GDM1 (cell line): Measurements from ENCODE around the gene EP400.

Source experiments
- DNase-seq: peaks from one replicate; lab custom pipeline; 2025; lab: John Stamatoyannopoulos, UW

The EP400 gene, protein sequence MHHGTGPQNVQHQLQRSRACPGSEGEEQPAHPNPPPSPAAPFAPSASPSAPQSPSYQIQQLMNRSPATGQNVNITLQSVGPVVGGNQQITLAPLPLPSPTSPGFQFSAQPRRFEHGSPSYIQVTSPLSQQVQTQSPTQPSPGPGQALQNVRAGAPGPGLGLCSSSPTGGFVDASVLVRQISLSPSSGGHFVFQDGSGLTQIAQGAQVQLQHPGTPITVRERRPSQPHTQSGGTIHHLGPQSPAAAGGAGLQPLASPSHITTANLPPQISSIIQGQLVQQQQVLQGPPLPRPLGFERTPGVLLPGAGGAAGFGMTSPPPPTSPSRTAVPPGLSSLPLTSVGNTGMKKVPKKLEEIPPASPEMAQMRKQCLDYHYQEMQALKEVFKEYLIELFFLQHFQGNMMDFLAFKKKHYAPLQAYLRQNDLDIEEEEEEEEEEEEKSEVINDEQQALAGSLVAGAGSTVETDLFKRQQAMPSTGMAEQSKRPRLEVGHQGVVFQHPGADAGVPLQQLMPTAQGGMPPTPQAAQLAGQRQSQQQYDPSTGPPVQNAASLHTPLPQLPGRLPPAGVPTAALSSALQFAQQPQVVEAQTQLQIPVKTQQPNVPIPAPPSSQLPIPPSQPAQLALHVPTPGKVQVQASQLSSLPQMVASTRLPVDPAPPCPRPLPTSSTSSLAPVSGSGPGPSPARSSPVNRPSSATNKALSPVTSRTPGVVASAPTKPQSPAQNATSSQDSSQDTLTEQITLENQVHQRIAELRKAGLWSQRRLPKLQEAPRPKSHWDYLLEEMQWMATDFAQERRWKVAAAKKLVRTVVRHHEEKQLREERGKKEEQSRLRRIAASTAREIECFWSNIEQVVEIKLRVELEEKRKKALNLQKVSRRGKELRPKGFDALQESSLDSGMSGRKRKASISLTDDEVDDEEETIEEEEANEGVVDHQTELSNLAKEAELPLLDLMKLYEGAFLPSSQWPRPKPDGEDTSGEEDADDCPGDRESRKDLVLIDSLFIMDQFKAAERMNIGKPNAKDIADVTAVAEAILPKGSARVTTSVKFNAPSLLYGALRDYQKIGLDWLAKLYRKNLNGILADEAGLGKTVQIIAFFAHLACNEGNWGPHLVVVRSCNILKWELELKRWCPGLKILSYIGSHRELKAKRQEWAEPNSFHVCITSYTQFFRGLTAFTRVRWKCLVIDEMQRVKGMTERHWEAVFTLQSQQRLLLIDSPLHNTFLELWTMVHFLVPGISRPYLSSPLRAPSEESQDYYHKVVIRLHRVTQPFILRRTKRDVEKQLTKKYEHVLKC (N-terminal part only)

DNA sequence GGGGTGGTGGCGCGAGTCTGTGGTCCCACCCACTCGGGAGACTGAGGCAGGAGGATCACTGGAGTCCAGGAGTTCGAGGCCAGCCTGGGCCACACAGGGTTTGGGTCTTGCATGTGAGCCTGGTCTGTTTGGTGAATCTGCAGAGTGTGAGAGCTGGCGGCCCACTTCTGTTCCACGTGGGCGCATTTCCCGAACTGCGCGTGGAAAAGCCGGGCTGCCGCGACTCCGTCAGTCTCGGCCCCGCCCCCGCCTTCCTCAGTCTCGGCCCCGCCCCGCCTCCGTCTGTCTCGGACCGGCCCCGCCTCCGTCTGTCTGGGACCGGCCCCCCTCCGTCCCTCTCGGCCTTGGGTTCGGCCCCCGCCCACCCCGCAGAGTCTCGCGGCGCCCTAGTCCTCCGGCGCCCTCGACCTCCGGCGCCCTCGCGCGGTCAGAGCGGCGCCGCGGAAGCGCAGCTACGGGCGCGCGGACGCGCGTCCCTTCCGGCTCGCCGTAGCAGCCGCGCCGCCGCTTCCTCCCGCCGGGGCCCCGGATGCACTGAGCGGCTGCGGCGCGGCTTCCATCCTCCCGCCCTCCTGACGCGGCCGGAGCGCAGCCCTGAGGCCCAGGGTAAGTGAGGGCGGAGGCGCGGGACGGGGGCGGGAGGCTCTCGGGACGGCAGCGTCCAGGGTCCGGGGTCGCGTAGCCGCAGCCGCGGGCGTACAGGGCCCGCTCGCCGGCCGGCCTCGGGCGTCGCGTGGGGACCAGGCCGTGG, at the start of gene EP400:
Gene EP400, plus strand, starts transcription at position 512 of the 751 bp plus-strand sequence. CDS start 10,678 bp downstream, outside the sequence.
- peak; percentile 95 for DNase-seq

DNA sequence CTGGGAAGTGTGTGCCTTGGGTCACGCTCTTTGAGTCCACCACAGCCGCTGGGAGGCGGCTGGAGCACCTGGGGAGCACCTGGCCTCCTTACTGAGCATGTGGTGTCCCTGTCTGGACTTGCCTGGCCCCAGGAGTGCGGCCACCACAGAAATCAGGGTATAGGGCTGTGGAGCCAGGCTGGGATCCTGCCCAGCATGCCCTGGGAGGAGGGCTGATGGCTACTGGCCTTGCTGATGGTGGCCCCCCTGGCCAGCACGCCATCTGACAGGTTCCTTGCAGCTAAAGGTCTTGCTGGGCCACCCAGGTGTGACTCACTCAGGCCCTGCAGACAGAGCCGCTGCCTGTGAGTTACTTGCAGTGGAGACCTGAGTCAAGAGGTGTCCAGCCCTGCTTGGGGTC, 49.3 kb upstream of the EP400 start:
- DNase-seq, result no peak

DNA sequence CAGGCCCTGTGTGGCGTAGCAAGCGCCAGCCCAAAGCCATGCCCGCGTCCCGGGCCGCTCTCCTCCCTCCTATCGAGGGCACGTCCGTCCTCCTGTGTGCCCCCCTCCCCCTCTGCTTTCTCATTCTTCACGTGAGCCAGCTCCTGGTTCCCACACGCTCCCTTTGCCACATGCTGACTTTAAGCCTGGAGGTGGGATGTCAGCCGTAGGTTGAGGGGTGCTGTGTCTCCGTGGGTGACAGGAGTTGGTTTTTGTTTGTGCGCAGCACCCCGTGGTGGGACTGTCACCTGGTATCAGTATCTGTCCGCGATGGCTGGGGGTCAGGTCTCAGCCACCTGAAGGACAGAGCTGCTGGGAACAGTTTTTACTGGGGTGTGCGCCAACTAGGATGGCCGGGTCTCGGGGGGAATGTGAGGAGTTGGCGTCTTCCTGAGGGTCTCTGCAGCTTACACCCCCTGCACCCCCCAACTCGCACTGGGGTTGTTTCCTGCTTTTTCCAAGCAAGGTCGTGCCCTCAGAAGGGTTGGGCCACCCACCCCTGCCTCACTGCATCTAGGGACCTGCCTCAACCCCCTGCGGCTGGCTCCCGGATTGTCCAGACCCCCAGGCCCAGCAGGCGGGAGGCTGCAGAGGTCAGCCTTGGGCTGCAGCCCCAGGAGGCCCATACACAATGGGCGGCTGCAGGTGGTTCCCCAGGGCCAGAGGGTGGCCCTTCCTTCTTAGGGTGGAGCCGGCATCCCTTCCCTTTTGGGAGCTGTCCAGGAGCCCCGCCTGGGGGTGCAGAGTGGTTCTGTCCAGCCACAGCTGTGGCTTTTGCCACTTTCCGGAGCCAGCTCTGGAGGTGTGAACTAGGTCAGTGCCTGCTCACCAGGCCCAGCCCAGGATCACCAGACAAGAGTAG, 48.1 kb upstream of the EP400 start:
- no peak for DNase-seq

DNA sequence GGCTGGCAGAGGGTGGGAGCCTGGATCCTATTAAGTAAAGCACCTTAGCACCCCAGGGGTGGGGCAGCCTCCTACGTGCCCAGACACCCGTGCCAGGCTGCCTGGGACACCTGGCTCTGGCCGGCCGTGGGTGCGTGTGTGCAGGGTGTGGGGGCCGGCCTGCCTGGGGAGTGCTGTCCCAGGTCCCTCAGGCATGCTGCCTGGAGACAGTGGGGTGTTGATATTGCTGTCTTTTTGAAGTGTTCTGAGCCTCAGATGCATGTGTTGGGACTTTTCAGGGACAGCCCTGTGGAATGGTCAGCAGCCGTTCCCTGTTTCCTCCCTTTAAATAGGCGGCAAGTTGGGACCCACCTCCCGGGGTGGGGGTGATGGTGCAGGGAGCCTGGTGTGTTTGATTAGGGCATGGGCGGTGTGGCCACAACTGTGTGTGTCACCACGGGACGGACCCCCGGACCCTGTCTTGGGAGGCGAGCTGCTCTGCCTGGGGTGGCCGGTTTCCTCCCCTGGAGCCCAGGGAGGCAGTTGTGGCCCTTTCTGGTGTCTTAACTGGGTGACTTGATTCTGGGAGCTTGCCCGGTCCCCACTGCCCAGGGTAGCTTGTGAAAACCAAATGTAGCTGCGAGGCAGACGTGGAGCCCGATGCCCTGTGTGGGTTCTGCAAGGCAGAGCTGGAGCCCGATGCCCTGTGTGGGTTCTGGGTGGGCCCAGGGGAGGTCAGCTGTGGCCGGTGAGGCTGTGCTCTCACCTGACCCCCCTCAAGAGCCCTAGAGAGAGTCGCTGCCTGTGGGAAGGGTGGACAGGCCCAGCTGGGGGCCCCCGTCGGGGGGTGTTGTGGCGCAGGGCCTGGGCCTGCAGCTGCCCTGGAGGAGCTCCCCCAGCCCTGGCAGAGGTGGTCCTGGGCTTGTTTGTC, 47.2 kb upstream of the EP400 start:
- no peak for DNase-seq

DNA sequence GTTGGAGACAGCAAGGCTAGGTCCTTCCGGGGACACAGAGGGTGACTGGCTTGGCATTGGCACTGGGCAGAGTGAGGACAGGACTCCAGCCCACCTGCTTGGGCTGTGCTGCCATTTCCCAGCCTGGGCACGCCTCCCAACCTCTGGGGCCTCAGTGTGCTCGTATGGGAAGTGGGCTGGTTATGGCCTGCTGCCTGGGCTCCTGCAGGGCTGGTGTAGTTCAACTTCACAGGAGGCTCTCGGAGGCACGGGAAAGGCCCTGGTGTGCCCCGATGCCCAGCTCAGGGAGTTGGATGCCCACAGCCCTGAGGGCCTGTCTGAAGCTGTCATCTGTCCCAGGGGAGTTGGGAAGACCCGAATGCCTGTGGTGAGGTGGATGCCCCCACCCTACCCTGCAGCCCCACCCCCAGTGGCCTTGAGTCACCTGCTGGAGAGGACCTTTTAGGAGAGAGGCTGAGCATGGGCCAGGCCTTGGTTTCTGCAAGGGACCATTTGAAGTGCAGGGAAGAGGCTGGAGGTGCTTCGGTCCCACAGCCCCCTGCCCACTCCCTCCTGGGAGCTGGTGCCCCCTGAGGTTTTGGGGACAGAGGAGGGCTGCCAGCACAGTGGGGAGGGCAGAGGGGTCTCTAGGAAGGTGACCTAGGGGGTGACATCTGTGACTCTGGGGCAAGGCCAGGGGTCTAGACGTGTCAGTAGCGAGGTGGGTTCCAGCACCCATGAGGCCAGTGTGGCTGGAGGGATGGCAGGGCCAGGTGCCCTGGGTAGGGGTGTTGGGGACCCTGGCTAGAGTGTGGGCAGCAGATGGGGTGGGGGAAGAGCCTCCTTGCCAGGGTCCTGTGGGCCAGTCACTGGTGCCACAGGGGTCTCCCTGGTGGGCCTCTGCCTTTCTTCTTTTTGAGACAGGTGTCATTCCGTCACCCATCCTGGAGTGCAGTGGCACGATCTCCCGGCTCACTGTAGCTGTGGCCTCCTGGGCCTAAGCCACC, 46.2 kb upstream of the EP400 start:
- DNase-seq, result no peak

DNA sequence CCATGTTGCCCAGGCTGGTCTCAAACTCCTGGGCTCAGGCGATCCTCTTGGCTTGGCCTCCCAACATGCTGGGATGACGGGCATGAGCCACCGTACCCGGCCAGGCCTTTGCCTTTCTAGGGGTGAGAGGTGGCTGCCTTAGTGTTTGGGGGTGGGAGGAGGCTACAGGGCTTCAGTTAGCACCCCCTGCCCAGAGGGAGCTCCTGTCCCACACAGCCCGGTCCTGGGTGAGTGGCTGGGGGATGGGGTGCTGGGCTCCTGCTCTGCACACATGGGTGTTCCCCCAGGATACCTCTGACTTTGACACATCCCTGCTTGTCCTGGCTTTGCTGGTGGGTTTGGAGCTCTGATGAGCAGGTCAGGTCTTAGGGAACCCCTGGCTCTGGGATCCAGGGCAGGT, 45.4 kb upstream of the EP400 start:
- DNase-seq, result no peak

DNA sequence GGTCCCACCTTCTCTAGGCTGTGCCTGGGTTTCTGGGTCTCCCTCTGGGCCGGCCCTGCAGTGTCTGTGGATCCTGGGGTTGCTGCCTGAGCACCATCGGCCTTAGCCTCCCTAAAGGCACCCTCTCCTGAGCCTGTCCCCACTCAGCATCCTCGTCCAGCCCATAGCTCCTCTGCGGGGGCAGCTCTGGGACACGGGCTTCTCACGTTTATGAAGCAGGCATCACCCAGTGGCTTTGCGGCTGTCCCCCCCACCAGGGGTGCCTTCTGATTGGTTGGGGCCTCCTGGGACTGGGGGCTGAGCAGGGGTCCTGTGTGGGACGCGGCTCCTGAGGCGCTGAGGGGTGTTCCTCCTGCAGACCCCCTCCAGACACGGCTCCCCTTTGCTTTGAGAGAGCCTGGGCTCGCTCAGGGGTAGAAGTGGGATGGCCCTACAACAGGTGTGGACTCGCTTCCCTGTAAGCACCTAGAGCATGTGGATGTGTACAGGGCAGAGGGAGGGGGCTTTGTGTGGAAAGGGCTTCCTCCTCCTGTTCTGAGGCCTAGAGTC, 44.6 kb upstream of the EP400 start:
- no peak for DNase-seq

DNA sequence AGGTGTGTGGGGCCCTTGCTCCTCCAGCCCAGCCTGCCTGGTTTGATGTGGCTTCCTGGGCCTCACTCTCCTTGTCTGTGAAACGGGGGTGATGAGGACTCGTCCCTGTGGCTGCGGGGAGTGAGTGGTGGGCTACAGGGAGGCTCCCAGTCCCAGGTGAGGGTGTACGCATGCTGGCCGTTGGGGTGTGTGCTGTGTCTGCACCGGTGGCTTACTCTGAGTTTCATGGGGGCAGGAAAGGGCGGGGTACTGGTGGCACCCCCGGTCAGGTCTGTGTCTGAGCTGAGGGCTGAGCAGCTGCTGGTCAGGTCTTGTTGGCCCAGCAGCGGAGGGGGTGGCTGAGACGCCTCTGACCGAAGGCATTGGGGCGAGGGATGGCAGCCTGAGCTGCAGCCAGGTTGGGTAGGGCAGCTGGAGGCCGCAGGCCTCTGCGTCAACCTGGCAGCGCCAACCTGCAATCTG, 44.1 kb upstream of the EP400 start:
- no peak for DNase-seq

DNA sequence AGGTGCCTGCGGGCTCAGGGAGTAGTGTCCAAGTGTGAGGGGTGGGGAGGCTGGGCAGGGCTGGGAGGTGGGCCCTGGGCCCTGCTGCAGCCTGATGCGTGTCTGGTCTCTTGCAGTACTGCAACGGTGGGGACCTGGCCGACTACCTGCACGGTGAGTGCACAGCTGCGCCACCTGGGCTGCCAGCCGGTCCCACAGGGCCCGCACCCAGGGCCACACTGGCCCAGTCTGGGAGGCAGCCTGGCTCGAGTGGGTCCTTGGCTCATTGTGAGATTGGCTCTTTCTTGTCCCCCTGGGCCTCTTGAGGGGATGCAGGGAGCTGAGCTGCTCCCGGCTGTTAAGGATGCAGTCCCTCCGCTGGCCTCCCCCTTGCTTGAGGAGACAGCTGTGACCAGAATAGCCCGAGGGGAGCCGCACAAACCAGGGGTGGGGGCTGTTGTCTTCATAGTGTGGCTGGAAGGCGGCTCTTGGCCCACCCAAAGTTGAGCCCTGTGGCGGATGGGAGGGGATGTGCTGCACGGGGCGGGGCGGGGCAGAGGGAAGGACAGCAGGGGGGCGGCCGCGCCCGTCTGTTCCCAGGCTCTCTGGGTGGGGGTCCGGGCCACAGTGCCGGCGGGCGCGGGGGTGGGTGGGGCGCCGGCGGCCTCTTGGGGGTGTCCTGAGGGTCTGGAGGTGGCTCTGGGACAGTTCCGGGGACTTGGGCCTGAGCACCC, 42.2 kb upstream of the EP400 start:
- no peak for DNase-seq

DNA sequence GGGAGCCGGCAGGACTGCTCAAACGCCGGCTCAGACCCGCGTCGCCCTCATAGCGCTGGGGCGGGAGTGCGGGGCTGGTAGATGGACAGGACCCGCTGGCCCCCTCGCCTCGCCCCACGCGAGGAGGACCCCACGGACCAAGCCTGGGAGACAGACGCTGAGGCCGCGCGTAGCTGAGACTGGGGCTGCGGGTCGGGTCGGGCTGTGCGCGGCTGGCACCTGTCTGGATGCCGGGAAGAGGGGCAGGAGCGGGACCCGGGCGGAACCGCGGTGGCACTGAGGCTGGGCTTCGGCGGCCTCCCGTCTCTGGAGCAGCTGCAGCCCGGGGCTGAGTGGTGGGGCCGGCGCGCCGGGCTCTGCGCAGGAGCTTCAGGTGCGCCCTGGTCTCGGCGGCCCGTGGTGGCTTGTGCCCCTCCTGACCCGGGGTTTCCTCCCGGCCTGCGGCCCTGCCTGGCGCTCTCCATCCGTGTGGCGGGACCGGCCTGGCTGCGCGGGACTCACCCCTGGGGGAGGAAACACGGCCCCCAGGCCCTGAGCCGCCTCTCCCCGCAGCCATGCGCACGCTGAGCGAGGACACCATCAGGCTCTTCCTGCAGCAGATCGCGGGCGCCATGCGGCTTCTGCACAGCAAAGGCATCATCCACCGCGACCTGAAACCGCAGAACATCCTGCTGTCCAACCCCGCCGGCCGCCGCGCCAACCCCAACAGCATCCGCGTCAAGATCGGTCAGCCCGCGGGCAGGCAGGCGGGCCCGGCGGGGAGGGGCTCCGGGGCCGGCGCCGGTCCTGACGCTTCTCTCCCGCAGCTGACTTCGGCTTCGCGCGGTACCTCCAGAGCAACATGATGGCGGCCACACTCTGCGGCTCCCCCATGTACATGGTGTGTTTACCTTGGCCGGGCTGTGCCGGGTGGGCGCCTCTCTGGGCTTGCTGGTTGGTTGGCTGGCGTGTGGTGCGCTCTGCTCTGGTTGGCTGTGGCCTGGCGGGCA, 41.4 kb upstream of the EP400 start:
- no peak for DNase-seq

DNA sequence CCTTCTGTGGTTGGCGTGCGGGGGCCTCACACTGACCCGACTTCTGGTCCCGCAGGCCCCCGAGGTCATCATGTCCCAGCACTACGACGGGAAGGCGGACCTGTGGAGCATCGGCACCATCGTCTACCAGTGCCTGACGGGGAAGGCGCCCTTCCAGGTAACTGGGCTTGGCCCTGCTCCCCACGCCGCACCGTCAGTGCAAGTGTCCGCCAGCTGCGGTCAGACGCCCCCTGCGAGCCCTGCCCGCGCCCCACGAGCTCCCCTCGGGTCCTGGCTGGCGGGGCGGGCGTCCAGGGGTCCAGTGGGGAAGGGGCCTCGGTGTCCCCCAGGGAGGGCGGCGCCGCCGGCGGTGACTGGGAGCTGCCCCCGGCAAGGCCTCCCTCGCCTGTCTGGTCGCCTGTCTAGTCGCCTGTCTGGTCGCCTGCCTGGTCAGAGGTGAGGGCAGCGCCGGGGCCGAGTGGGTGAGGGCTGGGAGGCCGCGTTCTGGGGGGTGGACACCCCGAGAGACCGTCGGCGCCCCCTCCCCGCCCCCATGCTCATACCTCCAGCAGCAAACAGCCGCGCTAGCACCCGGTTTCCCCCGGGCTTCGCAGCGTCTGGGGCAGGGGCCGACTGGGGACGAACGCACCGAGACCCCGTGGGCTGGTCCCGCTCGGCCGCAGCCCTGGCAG, 40.5 kb upstream of the EP400 start:
- no peak for DNase-seq

DNA sequence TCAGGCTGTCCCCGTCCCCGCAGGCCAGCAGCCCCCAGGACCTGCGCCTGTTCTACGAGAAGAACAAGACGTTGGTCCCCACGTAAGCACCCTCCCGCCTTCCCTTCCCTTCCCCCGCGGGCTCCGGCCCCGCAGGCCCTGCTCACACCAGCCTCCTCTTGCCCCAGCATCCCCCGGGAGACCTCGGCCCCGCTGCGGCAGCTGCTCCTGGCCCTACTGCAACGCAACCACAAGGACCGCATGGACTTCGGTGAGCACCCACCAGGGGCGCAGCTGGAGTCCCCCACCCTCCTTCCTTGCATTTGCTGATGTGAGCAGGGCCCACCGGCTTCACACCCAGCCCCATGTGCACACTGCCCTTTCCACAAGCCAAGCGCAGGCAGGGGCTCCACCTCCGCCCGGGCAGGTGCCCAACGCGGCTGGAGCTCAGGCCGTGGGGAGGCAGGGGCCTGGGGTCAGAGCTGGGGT, 40.0 kb upstream of the EP400 start:
- no peak for DNase-seq

DNA sequence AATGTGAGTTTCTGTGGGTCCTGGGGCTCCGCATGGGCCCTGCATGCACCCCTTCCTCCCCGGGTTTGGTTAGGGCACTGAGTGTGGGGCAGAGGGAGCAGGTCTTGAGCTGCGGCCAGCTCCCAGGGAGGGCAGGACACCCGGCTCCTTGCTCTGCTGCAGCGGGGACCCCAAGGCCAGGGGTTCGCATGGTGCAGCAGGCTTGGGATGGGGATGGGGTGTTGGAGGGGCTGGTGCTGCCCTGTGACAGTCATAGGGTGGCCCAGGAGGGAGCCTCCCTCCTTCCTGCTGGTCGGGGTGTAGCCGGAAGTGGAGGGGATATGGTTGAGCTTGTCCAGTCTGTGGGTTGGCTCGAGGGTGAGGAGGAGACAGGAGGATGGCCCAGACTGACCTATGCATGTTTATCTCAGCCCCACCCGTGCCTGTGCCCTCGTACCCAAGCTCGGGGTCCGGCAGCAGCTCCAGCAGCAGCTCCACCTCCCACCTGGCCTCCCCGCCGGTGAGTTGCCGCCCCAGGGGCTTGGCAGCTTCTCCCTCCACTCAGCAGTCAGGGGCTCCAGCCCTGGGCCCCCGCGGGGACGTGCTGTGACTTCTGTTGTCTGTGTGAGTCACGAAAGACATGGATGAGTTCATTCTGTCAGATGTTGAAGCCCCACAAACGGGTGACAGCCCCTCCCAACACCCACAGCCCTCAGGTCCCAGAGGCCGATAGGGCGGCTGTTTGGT, 39.3 kb upstream of the EP400 start:
- no peak for DNase-seq

DNA sequence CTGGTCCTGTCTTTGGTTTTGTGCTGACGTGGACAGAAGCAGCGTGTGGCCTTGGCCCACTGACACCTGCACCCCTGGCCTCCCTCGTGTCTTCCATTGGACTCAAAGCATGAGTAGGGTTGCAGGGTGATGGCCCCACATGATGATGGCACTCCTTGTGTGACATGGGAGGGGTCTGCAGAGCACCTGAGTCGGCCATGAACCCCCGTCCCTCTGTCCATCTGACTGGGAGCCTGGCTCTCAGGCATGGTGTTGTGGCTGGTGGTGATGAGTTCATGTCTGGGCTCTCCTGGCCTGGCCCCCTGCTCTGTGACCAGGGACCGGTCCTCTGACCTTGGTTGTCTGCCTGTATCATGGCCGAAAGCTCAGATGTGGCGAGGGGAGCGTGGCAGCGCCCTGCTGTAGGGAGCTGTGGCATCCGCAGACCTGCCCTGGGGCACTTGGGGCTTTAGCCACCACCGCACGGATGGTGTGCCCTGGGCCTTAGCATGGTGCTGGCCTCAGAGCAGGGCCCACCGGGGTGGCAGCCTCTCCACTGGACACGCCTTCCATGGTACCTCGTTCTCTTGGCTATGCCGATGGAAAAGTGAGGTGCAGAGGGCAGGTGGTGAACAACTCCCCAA, 38.6 kb upstream of the EP400 start:
- no peak for DNase-seq
